Measurements from ENCODE around the gene P2RX3. TPM values are rescaled to one million over a fixed set of nuclear protein-coding genes. Genes with fewer than 3 reads are reported as not detected.

Gene P2RX3
- total and polyA plus RNA-seq, 10 of the 15 experiments (the other 5 are each of a cell fraction or from before 2014, with no cell fraction given): 0.05 to 0.12 TPM; not detected in 8

- TF ChIP-seq PKNOX1 (IDR thresholded peaks at IDR 0.05) (no peak), MLLT1 (IDR thresholded peaks at IDR 0.05) (no peak), ATF7 (IDR thresholded peaks at IDR 0.05; ENCODE audit: low read depth) (no peak), ZNF217 (IDR thresholded peaks at IDR 0.05) (no peak), MEF2B (IDR thresholded peaks at IDR 0.05; ENCODE audit: partially characterized antibody, poor library complexity, severe bottlenecking) (no peak), CTCF (IDR thresholded peaks at IDR 0.05 in 2 of 3, conservative IDR thresholded peaks at IDR 0.05 in 1 of 3; ENCODE audit: control insufficient read depth in 2 of 3, extremely low read depth in 1 of 3, insufficient read depth in 1 of 3, low read depth in 3 of 3, low read length in 3 of 3) (no peak), CBFB (IDR thresholded peaks at IDR 0.05; ENCODE audit: low read depth) (no peak), NR2C2 (IDR thresholded peaks at IDR 0.05; ENCODE audit: borderline replicate concordance, control insufficient read depth, insufficient read length, low read depth) (no peak)
Measured at GRCh38 chr11:57354699-57355098, 16.5 kb downstream of the P2RX3 start (continued).
